GM12873 (cell line): ENCODE data around the gene PKP4.

Experiments
- TF ChIP-seq, protein P1 (sequence below): IDR thresholded peaks from 2 replicates; pipeline ENCODE4 v1.5.1; 2012; ENCODE audit warnings: low read depth, mild to moderate bottlenecking, moderate library complexity, low read length, control low read depth; ENCODE audit not compliant: insufficient read depth; ENCODE audit errors: missing control alignments

PKP4 gene

DNA sequence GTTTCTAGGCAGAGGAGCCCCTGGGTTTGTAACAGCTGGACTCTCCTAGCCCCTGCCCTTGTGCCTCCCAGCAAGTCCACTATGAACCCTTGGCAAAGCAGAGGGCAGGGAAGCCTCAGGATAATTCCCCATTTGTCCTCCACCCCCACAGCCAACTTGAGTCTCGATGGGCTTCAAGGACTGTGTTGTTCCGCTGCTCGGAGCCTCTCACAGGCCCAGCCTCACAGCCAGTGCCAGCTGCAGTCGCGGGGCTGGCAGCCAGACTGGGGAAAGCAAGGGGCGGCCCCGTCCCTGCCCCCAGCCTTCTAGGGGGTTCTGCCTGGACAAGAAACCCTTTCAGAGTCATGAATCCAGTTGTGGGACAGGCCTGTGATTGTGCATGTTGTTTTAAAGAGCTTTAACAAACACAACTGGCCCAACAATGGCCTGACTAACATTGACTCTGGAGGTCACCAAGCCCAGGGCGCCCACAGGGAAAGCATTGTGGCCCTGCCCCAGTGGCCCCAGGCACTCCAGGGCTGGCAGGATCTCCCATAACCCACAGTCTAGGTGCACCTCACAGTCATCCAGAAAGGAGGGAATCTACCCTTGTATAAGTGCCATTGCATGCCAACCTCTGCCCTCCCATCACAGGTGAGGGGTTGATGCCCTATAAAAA lies 266.6 kb downstream of the PKP4 start:
- TF ChIP-seq, protein P1, sequence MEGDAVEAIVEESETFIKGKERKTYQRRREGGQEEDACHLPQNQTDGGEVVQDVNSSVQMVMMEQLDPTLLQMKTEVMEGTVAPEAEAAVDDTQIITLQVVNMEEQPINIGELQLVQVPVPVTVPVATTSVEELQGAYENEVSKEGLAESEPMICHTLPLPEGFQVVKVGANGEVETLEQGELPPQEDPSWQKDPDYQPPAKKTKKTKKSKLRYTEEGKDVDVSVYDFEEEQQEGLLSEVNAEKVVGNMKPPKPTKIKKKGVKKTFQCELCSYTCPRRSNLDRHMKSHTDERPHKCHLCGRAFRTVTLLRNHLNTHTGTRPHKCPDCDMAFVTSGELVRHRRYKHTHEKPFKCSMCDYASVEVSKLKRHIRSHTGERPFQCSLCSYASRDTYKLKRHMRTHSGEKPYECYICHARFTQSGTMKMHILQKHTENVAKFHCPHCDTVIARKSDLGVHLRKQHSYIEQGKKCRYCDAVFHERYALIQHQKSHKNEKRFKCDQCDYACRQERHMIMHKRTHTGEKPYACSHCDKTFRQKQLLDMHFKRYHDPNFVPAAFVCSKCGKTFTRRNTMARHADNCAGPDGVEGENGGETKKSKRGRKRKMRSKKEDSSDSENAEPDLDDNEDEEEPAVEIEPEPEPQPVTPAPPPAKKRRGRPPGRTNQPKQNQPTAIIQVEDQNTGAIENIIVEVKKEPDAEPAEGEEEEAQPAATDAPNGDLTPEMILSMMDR, result no peak

DNA sequence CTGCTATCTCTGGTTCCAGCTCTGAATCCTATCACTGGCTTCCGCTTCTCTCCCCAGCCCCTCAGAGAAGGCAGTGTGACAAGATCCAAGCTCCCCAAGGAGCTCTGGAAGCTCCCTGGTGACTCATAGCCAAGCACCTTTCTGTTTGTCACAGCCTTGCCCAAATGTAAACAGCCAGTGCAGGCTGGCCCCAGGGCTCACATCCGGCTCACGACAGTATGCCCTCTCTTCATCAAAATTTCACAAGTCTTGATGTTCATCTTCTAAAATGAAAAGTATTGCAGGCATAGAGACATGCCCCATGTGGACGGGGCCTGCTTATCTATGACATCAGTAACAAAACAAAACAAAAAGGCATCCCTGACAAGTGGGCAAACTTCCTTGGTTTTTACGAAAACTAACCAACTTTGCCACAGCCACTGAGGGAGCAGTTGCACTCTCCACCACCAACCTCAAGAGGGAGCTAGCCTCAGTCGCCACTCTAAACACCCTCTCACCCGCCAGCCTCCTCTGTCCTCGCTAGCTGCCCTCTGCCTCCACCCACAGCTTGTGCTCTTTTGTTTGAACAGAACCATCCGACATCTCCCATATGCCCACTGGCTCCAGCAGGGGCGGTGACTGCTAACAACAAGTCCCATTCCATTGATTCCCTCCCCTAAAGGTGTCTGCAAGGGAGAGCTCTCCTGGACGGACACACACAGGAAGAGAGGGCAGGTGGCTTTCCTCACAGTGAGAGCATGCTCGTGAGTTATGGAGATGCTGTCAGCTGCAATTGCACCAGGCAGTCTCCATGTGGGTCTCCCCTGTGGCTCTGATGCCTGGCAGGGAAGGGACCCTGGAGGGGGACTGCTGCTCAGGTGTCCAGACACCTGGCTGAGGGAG lies 267.4 kb downstream of the PKP4 start:
- TF ChIP-seq, protein P1, result peak; percentile 61

DNA sequence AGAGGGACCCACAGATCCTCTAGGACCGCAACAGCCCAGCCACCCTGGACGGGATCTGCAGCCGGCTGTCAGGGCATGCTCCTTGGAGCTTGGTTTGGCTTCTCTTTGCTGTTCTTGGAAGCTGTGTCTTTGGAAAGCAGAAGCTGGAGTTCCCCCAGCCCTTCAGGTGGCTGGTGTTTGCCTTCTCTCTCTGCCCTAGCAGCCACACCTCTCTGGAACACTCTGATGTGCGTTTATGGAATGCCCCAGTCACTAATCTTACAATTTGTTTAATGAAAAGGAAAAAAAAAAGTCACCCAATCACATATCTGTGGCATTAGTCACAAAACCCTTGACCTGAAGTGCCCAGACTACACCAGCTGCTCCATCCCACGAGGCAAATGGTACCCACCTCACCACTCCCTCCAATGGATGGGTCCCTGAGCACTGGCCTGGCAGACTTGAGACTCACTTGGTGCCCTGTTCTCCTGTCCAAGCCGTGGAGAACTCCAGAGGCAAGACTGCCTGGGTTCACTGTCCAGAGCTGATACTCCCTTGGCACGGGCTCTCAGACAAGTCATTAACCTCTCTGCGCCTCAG lies 268.1 kb downstream of the PKP4 start:
- TF ChIP-seq, protein P1, result no peak

DNA sequence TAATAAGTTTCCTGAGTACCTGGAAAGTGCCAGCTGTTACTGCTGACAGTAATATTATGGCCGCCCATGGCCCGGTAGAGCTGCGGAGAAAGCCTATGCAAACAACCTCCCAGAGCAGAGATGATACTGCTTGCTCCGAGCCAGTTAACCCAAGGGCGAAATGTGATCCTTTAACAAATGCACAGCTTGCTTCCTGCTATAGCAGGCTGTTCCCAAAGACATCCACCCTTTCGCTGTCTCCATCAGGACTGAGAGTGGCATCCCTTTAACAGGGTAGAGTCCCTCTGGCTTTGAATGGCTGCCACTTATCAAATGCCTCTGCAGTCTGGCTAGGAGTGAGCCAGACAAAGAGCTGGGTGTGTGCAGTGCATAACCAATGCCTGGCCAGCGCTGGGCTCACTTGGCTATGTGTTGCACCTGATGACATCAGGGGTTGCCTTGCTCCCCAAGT lies 268.7 kb downstream of the PKP4 start:
- TF ChIP-seq, protein P1, result no peak

DNA sequence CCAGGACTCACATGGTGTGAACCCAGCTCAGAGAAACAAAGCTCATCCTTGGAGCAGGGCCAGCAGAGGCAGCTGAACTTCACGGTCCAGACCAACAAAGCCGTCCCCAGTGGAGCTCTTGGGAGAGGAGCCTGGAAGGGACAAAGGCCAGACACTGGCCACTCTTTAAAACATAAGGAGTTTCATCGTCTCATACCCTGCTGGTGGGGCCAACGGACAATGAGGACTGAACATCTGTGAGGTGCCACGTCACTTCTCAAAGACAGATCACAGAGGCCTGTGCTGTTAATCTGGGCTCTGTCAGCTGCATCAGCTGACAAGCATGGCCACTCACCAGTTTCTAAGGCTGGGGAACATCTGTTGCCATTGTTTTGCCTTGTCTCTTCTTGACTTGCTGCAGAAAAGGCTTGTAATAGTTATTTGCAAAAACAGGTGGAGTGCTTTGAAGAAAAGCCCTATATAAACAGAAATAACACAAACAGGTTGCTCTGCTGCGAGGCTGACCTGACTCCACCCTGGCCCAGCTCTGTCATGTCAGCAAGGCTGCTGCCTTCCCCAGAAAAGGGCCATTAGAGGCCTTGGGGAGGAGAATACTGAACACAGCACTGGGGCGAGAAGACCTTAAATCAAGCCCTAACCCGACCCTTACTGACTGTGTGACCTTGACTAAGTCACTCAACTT lies 270.3 kb downstream of the PKP4 start:
- TF ChIP-seq, protein P1, result no peak

DNA sequence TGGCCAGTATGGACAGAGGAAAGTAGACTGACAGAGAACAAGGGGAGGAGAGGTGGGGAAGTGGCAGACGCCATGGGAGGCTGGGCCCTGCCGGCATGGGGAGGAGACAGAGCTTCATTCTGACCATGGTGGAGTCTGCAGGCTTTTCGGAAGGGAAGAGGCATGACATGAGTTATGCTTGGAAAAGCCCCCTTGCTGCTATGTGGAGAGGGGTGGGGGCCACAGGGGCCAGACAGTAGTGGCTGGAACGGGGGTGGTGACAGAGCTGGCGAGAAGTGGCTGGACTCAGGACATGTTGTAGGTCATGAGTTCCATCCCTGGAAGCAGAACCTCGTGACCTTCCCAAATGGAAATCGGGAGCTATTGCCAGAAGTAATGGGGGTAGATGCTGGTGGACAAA lies 271.7 kb downstream of the PKP4 start:
- TF ChIP-seq, protein P1, result no peak
